ENCODE measurements around the gene KRTAP4-2.
"Not testable (repeated sequence)": the region's sequence is repeated elsewhere in the genome, so short reads cannot be mapped to it uniquely, and the experiment has no call there.

The KRTAP4-2 gene

DNA sequence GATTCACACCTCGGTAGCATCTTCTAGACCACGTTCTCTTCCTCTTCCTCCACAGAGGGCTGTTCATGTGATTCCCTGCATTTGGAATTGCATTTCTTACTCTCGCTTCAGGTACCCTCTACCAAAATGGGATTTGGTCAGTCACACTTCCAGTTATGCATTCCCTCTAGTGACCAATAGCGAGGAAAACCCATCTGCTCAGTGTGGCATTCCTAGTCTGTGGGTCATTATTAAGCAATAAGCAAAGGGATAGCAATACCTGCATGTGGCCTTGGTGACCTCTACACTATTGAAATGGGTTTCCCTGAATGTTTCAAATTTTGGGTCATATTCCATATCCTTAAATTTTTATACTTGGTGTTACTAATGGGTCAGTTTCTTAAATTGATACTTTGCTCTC lies 28.0 kb downstream of the KRTAP4-2 start:
- no peak for DNase-seq (ENCODE audit: low read depth, low spot score)
- Histone ChIP-seq H3K36me3 (ENCODE audit: insufficient read depth, low read length) (peaks cover 2% of the 10 kb centered on the region; the same call in 1 of the 2 replicates), H3K9ac (ENCODE audit: insufficient read length) (no peak overlapping the region), H3K27ac (peak overlapping the region; percentile 100), H3K4me3 (no peak overlapping the region), H3K9me3 (ENCODE audit: low read depth, low read length) (0 out of 2 replicates have a peak, but pooled peaks cover 2% of the 10 kb centered on the region)
- TF ChIP-seq POLR2AphosphoS5 (IDR thresholded peaks at IDR 0.05; ENCODE audit: borderline replicate concordance, low read depth, low read length) (no peak), FOXP2 (optimal IDR thresholded peaks at IDR 0.05; ENCODE audit: control extremely low read depth, extremely low read length, insufficient read depth) (no peak), EZH2 (IDR thresholded peaks at IDR 0.05) (no peak)

DNA sequence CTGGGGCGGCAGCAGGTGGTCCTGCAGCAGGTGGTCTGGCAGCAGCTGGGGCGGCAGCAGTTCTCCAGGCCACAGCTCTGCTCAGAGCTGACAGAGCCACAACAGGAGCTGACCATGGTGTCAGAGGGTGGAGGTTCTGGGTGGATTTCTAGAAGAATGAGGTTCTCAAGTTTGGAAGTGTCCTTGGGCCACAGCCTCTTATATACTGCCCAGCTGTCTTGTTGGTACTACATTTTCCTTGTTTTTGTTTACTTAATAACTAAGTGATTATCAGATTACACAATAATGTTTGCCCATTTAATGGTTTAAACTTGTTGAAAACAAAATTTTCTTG lies 28.4 kb downstream of the KRTAP4-2 start, which contains the start of gene KRTAP4-5:
Gene KRTAP4-5 (minus strand): TSS at position 174 of the 334 bp plus-strand sequence. CDS start 58 bp downstream, at position 116.
- Histone ChIP-seq H3K9me3 (ENCODE audit: low read depth, low read length) (no peaks in the 10 kb centered on the region), H3K4me3 (no peak within 1 kb of the TSS), H3K27ac (peak within 1 kb of the TSS; percentile 100), H3K36me3 (ENCODE audit: insufficient read depth, low read length) (no peaks in the 10 kb centered on the region), H3K9ac (ENCODE audit: insufficient read length) (peak within 1 kb of the TSS; percentile 67)
- no peak for DNase-seq (ENCODE audit: low read depth, low spot score)
- no peak for TF ChIP-seq FOXP2 (optimal IDR thresholded peaks at IDR 0.05; ENCODE audit: control extremely low read depth, extremely low read length, insufficient read depth)
- no peak for TF ChIP-seq EZH2 (IDR thresholded peaks at IDR 0.05)
- TF ChIP-seq POLR2AphosphoS5 (IDR thresholded peaks at IDR 0.05; ENCODE audit: borderline replicate concordance, low read depth, low read length) = no peak

DNA sequence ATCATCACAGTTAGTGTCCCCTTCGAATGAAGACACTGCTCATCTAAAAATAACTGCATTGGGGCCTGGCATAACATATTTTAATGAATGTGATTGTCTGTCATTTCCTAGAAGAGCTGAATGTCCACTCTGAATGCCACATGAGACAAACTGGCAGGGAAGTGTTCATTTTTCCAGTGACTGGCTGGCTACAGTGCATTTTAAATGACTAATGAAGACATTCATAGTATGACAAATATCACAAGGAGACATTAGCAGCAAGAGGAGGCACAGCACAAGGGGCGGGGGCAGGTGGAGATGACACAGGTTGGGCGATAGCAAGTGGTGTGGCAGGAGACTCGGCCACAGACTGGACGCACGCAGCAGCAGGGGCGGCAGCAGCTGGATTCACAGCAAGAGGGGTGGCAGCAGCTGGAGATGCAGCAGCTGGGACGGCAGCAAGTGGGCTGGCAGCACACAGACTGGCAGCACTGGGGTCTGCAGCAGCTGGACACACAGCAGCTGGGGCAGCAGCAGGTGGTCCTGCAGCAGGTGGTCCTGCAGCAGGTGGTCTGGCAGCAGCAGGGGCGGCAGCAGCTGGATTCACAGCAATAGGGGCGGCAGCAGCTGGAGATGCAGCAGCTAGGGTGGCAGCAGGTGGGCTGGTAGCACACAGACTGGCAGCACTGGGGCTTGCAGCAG lies 28.9 kb downstream of the KRTAP4-2 start:
- not testable (repeated sequence) for H3K9me3 ChIP-seq (ENCODE audit: low read depth, low read length); DNase-seq (ENCODE audit: low read depth, low spot score); H3K36me3 ChIP-seq (ENCODE audit: insufficient read depth, low read length); H3K4me3 ChIP-seq
- H3K9ac ChIP-seq (ENCODE audit: insufficient read length) = peak overlapping the region; percentile 67
- peak overlapping the region; percentile 100 for H3K27ac ChIP-seq

DNA sequence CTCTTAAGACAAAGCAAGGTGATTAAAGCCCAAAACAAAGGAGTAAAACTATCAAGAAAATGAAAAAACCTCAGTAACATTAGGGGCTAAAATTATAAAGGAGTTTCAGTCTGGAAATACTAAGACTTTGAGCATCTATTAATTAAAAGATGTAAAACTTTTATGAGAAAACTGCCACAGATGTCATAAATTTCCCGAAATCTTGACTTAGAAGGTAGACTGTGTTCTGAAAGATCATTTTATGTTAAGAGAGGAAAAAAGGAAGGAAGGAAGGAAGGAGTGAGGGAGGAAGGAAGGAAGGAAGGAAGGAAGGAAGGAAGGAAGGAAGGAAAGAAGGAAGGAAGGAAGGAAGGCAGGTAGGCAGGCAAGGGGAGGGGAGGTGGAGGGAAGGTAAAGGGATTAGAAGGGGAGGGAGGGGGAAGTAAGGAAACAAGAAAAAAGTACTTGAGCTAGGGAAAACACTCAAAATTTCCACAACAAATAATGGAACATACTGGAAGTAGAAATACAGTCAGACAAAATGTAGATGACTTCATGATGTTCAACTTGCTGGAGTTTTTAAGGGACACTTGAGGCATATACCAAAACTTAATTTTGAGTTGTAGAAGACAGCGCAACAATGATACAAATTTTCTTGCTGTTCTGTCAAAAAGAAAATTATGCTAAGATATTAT lies 30.4 kb downstream of the KRTAP4-2 start:
- DNase-seq (ENCODE audit: low read depth, low spot score) = peak; percentile 98
- H3K9ac ChIP-seq (ENCODE audit: insufficient read length) = peak overlapping the region; percentile 79
- peak overlapping the region; percentile 18 for H3K4me3 ChIP-seq
- peaks cover 11% of the 10 kb centered on the region; the same call in 1 of the 2 replicates for H3K9me3 ChIP-seq (ENCODE audit: low read depth, low read length)
- TF ChIP-seq POLR2AphosphoS5 (IDR thresholded peaks at IDR 0.05; ENCODE audit: borderline replicate concordance, low read depth, low read length) (peak; percentile 66; the same call in 1 of the 2 replicates), FOXP2 (optimal IDR thresholded peaks at IDR 0.05; ENCODE audit: control extremely low read depth, extremely low read length, insufficient read depth) (no peak), EZH2 (IDR thresholded peaks at IDR 0.05) (no peak)
- H3K36me3 ChIP-seq (ENCODE audit: insufficient read depth, low read length) = peaks cover 12% of the 10 kb centered on the region; the same call in 1 of the 2 replicates
- H3K27ac ChIP-seq = peak overlapping the region; percentile 100

DNA sequence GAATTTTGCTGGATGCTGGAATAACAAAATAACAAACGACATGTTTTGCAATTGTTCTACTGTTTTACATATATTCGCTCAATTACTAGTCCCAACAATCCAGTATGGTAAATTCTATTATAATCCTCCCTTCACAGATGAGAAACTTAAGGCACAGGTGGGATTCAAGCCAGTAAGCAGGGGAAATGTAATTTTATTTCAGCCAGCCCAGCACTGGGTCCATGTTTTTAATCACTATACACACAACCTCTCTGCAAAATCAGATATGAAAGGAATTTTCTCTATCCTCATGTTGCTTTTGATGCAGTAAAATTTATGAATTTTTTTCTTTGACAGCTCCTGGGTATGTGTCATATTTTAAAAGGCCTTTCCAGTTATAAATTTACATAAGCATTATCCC lies 32.8 kb downstream of the KRTAP4-2 start:
- H3K9me3 ChIP-seq (ENCODE audit: low read depth, low read length) = peaks cover 15% of the 10 kb centered on the region; the same call in 1 of the 2 replicates
- no peak for TF ChIP-seq FOXP2 (optimal IDR thresholded peaks at IDR 0.05; ENCODE audit: control extremely low read depth, extremely low read length, insufficient read depth)
- H3K36me3 ChIP-seq (ENCODE audit: insufficient read depth, low read length) = peaks cover 12% of the 10 kb centered on the region; the same call in 1 of the 2 replicates
- DNase-seq (ENCODE audit: low read depth, low spot score) = peak; percentile 91
- H3K9ac ChIP-seq (ENCODE audit: insufficient read length) = peak overlapping the region; percentile 79
- H3K27ac ChIP-seq = peak overlapping the region; percentile 100
- peak overlapping the region; percentile 18; the same call in 1 of the 2 replicates for H3K4me3 ChIP-seq

DNA sequence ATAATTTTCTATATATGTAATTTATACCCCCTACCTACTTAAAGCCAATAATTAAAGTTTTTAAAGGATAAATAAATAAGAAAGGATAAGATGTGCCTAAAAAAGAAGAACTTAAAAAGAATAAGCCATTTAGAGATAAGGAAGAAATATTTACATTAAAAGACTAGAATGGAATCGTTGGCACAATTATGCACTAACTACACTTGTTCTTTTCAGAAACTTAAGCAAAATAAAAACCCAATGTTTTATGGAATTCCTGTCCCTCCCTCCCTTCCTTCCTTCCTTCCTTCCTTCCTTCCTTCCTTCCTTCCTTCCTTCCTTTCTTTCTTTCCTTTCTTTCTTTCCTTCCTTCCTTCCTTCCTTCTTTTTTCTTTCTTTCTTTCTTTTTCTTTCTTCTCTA lies 33.2 kb downstream of the KRTAP4-2 start:
- Histone ChIP-seq H3K36me3 (ENCODE audit: insufficient read depth, low read length) (peaks cover 12% of the 10 kb centered on the region; the same call in 1 of the 2 replicates), H3K9ac (ENCODE audit: insufficient read length) (no peak overlapping the region), H3K9me3 (ENCODE audit: low read depth, low read length) (peaks cover 15% of the 10 kb centered on the region; the same call in 1 of the 2 replicates), H3K27ac (peak overlapping the region; percentile 100), H3K4me3 (peak overlapping the region; percentile 18; the same call in 1 of the 2 replicates)
- peak; percentile 96 for DNase-seq (ENCODE audit: low read depth, low spot score)
- TF ChIP-seq EZH2 (IDR thresholded peaks at IDR 0.05) (no peak), FOXP2 (optimal IDR thresholded peaks at IDR 0.05; ENCODE audit: control extremely low read depth, extremely low read length, insufficient read depth) (no peak), POLR2AphosphoS5 (IDR thresholded peaks at IDR 0.05; ENCODE audit: borderline replicate concordance, low read depth, low read length) (no peak; the same call in 1 of the 2 replicates)

DNA sequence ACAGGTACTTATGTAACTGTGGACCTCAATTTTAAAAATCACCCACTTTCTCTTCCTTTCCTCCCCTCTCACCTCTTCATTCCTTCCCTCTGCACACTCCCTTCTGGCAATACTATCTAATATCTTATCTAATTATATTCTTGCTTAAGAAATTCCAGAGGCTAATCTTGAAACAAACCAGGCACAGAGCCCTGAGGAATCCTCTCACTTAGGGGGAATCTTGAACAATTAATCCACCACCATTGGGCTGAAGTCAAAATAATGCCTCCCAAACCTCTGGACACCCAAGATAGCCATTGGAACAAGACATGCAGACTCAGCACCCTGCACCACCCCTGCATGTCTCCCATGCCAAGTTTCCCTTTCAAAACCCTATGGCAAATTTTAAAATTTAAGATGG lies 36.7 kb downstream of the KRTAP4-2 start:
- H3K9me3 ChIP-seq (ENCODE audit: low read depth, low read length) = peaks cover 30% of the 10 kb centered on the region; the same call in 1 of the 2 replicates
- 0 out of 2 replicates have a peak overlapping the region, but pooled peaks have one; percentile 2 for H3K27ac ChIP-seq
- no peak for DNase-seq (ENCODE audit: low read depth, low spot score)
- TF ChIP-seq FOXP2 (optimal IDR thresholded peaks at IDR 0.05; ENCODE audit: control extremely low read depth, extremely low read length, insufficient read depth) = no peak
- TF ChIP-seq EZH2 (IDR thresholded peaks at IDR 0.05) = no peak
- no peak for TF ChIP-seq POLR2AphosphoS5 (IDR thresholded peaks at IDR 0.05; ENCODE audit: borderline replicate concordance, low read depth, low read length)
- H3K9ac ChIP-seq (ENCODE audit: insufficient read length) = no peak overlapping the region
- peaks cover 12% of the 10 kb centered on the region; the same call in 1 of the 2 replicates for H3K36me3 ChIP-seq (ENCODE audit: insufficient read depth, low read length)
- H3K4me3 ChIP-seq = no peak overlapping the region

DNA sequence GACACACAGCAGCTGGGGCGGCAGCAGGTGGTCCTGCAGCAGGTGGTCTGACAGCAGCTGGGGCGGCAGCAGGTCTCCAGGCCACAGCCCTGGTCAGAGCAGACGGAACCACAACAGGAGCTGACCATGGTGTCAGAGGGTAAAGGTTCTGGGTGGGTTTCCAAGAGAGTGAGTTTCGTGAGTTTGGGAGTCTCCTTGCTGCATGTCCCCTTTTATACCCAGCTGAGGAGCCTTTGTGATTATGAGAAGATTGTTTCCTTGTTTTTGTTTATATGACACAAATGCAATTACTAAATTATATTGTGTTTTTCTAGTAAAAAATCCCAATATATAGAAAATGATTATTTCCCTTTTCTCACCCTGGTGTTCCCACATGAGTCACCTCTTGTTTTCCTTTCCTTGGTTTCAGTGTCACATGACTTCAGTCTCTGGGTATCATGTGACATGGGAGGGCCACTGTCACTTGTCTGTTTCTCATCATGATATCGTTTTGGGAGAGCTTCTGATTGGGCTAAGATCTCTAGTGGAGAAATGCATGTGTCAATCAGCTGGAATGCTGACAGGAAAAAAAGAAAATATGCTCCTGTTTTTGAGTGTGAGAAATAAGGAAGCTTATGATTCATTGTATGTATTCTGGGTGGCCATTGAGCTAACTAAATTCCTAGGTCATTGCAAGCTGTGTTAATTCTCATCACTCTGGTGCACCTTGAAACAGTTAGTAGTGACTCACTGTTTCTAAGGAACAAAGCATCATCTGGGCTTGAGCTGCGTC lies 37.5 kb downstream of the KRTAP4-2 start, which contains the start of gene KRTAP4-6:
Gene KRTAP4-6 (minus strand): TSS at position 185 of the 772 bp plus-strand sequence. CDS start 57 bp downstream, at position 128.
- 0 out of 2 replicates have a peak within 1 kb of the TSS, but pooled peaks have one; percentile 2 for H3K27ac ChIP-seq
- no peak within 1 kb of the TSS for H3K9ac ChIP-seq (ENCODE audit: insufficient read length)
- H3K36me3 ChIP-seq (ENCODE audit: insufficient read depth, low read length) = peaks cover 12% of the 10 kb centered on the region; the same call in 1 of the 2 replicates
- no peak for DNase-seq (ENCODE audit: low read depth, low spot score)
- no peak for TF ChIP-seq POLR2AphosphoS5 (IDR thresholded peaks at IDR 0.05; ENCODE audit: borderline replicate concordance, low read depth, low read length)
- H3K4me3 ChIP-seq = no peak within 1 kb of the TSS
- peaks cover 30% of the 10 kb centered on the region; the same call in 1 of the 2 replicates for H3K9me3 ChIP-seq (ENCODE audit: low read depth, low read length)

DNA sequence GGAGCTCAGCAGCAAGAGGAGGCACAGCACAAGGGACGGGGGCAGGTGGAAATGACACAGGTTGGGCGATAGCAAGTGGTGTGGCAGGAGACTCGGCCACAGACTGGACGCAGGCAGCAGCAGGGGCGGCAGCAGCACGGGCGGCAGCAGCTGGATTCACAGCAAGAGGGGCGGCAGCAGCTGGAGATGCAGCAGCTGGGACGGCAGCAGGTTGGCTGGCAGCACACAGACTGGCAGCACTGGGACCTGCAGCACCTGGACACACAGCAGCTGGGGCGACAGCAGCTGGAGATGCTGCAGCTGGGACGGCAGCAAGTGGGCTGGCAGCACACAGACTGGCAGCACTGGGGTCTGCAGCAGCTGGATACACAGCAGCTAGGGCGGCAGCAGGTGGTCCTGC lies 38.2 kb downstream of the KRTAP4-2 start:
- H3K4me3 ChIP-seq; H3K9ac ChIP-seq (ENCODE audit: insufficient read length); DNase-seq (ENCODE audit: low read depth, low spot score); H3K27ac ChIP-seq: not testable (repeated sequence)
- Histone ChIP-seq H3K36me3 (ENCODE audit: insufficient read depth, low read length) (peaks cover 12% of the 10 kb centered on the region; the same call in 1 of the 2 replicates), H3K9me3 (ENCODE audit: low read depth, low read length) (peaks cover 30% of the 10 kb centered on the region; the same call in 1 of the 2 replicates)

All from SK-N-MC (cell line).